ENCODE data around the gene UMPS.

The UMPS gene

DNA sequence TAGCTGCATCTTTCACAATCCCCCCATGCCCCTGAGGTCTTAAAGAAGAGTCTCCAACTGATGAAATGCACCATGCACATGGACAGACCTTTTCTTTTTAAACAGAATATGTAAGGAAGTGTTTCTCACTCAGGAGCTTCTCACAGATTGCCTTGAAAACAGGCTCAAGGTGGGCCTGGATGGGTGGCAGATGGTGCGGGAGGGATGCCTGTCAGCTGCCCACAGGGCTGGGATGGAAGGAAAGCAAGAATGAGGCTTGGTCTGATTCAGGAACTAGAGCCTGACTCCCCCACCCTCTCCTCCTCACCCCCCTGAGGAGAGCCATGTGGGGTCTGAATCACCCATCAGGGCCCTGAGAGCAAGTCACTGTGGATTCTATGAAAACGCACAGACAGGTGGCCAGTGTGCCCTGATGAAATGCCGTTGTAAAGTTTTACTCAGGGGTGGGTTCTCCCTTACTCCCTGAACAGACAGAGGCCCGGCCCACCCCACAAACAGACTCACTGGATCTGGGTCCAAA lies 67.2 kb downstream of the UMPS start:
- peaks cover 14% of the 10 kb centered on the region for H3K4me1 ChIP-seq (ENCODE audit: control insufficient read depth, insufficient read depth, low read length)
- 94 to 95% methylated on average over 4 of the region's 4 CpGs for WGBS, 2 experiments
- no peaks in the 10 kb centered on the region for H3K9me3 ChIP-seq (ENCODE audit: control insufficient read depth, low read length)
- no peaks in the 10 kb centered on the region for H3K27me3 ChIP-seq (ENCODE audit: control insufficient read depth, insufficient read depth, low read length, poor library complexity, severe bottlenecking)
- no peak overlapping the region for H3K27ac ChIP-seq (ENCODE audit: insufficient read depth, low read depth, low read length, poor library complexity, severe bottlenecking)
- no peak overlapping the region for H3K4me3 ChIP-seq (ENCODE audit: insufficient read depth, low read depth, low read length)
- no peaks in the 10 kb centered on the region for H3K36me3 ChIP-seq (ENCODE audit: control insufficient read depth, insufficient read depth, low read length)

Data from ectodermal cell (in vitro differentiated cells).